HCT116 (cell line): ENCODE data around the gene SYNE1. TPM values are rescaled to one million over a fixed set of nuclear protein-coding genes. Genes with fewer than 3 reads are reported as not detected.

Experiments
- ATAC-seq: fragments of 200-7000 bp; cut with Tn5 transposase; 2 replicates; pipeline ENCODE4 v1.9.1; 2020; ENCODE audit warnings: mild to moderate bottlenecking, moderate library complexity
- BruUV-seq: library from RNA; stranded (reverse); fragments of 400-500 nt; replicated peaks from 2 replicates; lab custom pipeline; 2021; lab: Mats Ljungman, UMichigan
- CTCF ChIA-PET: fragments of 300-600 bp; sonication (Branson Sonifier 250); formaldehyde crosslinking; loops from one replicate; lab custom pipeline; 2021; ENCODE audit warnings: antibody characterized with exemption; lab: Charles Lee
- POLR2A ChIA-PET: fragments of 300-600, 350-600 bp; sonication (Branson Sonifier 250); formaldehyde crosslinking; loops from one replicate; lab custom pipeline; 2021; ENCODE audit warnings: antibody characterized with exemption; lab: Charles Lee
- RAD21 ChIA-PET, 2 experiments: fragments of 300-600 bp; sonication (Branson Sonifier 250); formaldehyde crosslinking; loops; one replicate each; lab custom pipeline; 2023; ENCODE audit warnings: low total read pairs in 2 of 2; ENCODE audit not compliant: uncharacterized antibody in 2 of 2, unreplicated experiment in 2 of 2, low non-redundant PET in 1 of 2; lab: Charles Lee
- DNase-seq: peaks from one replicate; pipeline ENCODE4 v3.0.0-alpha.2; 2010; ENCODE audit warnings: low read depth, low spot score
- H2AFZ ChIP-seq: fragments of 200-600 bp; shearing (Covaris generic), sonication (generic); 2 replicates; pipeline ENCODE4 v1.6.1; 2017; ENCODE audit warnings: low read depth, mixed run types, mixed read lengths, antibody characterized with exemption, low read length; ENCODE audit not compliant: poor library complexity, severe bottlenecking
- H3K27ac ChIP-seq: 2 replicates; pipeline ENCODE4 v1.5.1; 2012; ENCODE audit warnings: low read depth, low read length
- H3K27me3 ChIP-seq: fragments of 200-600 bp; sonication (generic); 2 replicates; pipeline ENCODE4 v1.6.1; 2016; ENCODE audit warnings: mixed run types, low read length, mixed read lengths; ENCODE audit not compliant: insufficient read depth
- H3K36me3 ChIP-seq, 2 experiments: fragments of 200-500 bp in 1 of 2; fragments of 200-600 bp in 1 of 2; sonication (Bioruptor generic) in 1 of 2; sonication (generic) in 1 of 2; 2 replicates each; pipeline versions ENCODE4 v1.5.1 to v1.6.1; 2014 to 2016; ENCODE audit warnings: low read length in 2 of 2, inconsistent platforms in 1 of 2, mixed read lengths in 1 of 2, mixed run types in 1 of 2; ENCODE audit not compliant: insufficient read depth in 2 of 2, control insufficient read depth in 1 of 2
- H3K4me1 ChIP-seq, 2 experiments: fragments of 200-600 bp in 1 of 2; sonication (generic) in 1 of 2; 2 replicates each; pipeline versions ENCODE4 v1.5.1 to v1.6.1; 2012 to 2017; ENCODE audit warnings: low read length in 2 of 2, inconsistent platforms in 1 of 2, mild to moderate bottlenecking in 1 of 2, mixed read lengths in 1 of 2, mixed run types in 1 of 2, moderate library complexity in 1 of 2; ENCODE audit not compliant: insufficient read depth in 2 of 2, control insufficient read depth in 1 of 2
- H3K4me2 ChIP-seq: fragments of 200-600 bp; sonication (generic); 2 replicates; pipeline ENCODE4 v1.6.1; 2017; ENCODE audit warnings: mixed run types, low read length, mixed read lengths
- H3K4me3 ChIP-seq, 2 experiments: fragments of 200-600 bp in 1 of 2; sonication (generic) in 1 of 2; replicated peaks in 1 of 2; 2 replicates each; pipeline ENCODE4 v1.5.1; 2011 to 2016; ENCODE audit warnings: low read length in 2 of 2, control low read depth in 1 of 2, low read depth in 1 of 2, mild to moderate bottlenecking in 1 of 2, mixed read lengths in 1 of 2, mixed run types in 1 of 2
- H3K79me2 ChIP-seq: fragments of 200-600 bp; sonication (generic); 2 replicates; pipeline ENCODE4 v1.6.1; 2017; ENCODE audit warnings: mild to moderate bottlenecking, mixed run types, low read length, moderate library complexity, mixed read lengths; ENCODE audit not compliant: insufficient read depth
- H3K9ac ChIP-seq: fragments of 200-600 bp; sonication (generic); 2 replicates; pipeline ENCODE4 v1.6.1; 2016; ENCODE audit warnings: low read length, mixed read lengths
- H3K9me2 ChIP-seq: fragments of 200-600 bp; sonication (generic), shearing (Covaris generic); 2 replicates; pipeline ENCODE4 v1.6.1; 2017; ENCODE audit warnings: mixed run types, mild to moderate bottlenecking, moderate library complexity; ENCODE audit not compliant: insufficient read depth
- H3K9me3 ChIP-seq, 2 experiments: fragments of 200-500 bp in 1 of 2; fragments of 200-600 bp in 1 of 2; sonication (Bioruptor generic) in 1 of 2; sonication (generic) in 1 of 2; 2 replicates each; pipeline ENCODE4 v1.6.1; 2014 to 2017; ENCODE audit warnings: low read length in 2 of 2, mixed read lengths in 2 of 2, inconsistent platforms in 1 of 2, low read depth in 1 of 2, mild to moderate bottlenecking in 1 of 2, mixed run types in 1 of 2, moderate library complexity in 1 of 2; ENCODE audit not compliant: control insufficient read depth in 1 of 2, insufficient read depth in 1 of 2
- H4K20me1 ChIP-seq: fragments of 200-600 bp; sonication (generic), shearing (Covaris generic); 2 replicates; pipeline ENCODE4 v1.6.1; 2017; ENCODE audit warnings: mixed run types, mild to moderate bottlenecking, moderate library complexity; ENCODE audit not compliant: insufficient read depth
- CEBPB ChIP-seq: IDR thresholded peaks from 2 replicates; pipeline ENCODE4 v1.6.1; 2012; ENCODE audit warnings: low read depth
- EGR1 ChIP-seq: IDR thresholded peaks from 2 replicates; pipeline ENCODE4 v1.6.1; 2012; ENCODE audit warnings: low read depth
- ELF1 ChIP-seq: IDR thresholded peaks from 2 replicates; pipeline ENCODE4 v1.6.1; 2012; ENCODE audit warnings: low read depth, borderline replicate concordance
- EZH2 ChIP-seq: fragments of 200-600 bp; sonication (generic); IDR thresholded peaks from 2 replicates; pipeline ENCODE4 v1.6.1; 2017; ENCODE audit warnings: antibody characterized with exemption, mixed run types
- JUND ChIP-seq: IDR thresholded peaks from 2 replicates; pipeline ENCODE4 v1.6.1; 2012
- POLR2A ChIP-seq: IDR thresholded peaks from 2 replicates; pipeline ENCODE4 v1.7.0; 2011; ENCODE audit warnings: borderline replicate concordance; ENCODE audit not compliant: insufficient read depth, insufficient read length; ENCODE audit errors: extremely low read depth
- POLR2AphosphoS5 ChIP-seq: IDR thresholded peaks from 2 replicates; pipeline ENCODE4 v1.6.1; 2011; ENCODE audit warnings: mild to moderate bottlenecking, low read depth, low read length, moderate library complexity
- RAD21 ChIP-seq: IDR thresholded peaks from 2 replicates; pipeline ENCODE4 v1.6.1; 2012; ENCODE audit warnings: low read depth, mild to moderate bottlenecking
- SIN3A ChIP-seq: IDR thresholded peaks from 2 replicates; pipeline ENCODE4 v1.6.1; 2012; ENCODE audit warnings: low read depth
- SP1 ChIP-seq: IDR thresholded peaks from 2 replicates; pipeline ENCODE4 v1.6.1; 2012; ENCODE audit warnings: low read depth
- SRF ChIP-seq: IDR thresholded peaks from 2 replicates; pipeline ENCODE4 v1.6.1; 2012; ENCODE audit warnings: low read depth
- TCF7L2 ChIP-seq: IDR thresholded peaks from 2 replicates; pipeline ENCODE4 v1.7.0; 2011; ENCODE audit warnings: borderline replicate concordance, inconsistent platforms; ENCODE audit not compliant: insufficient read depth, insufficient read length; ENCODE audit errors: extremely low read depth
- YY1 ChIP-seq: IDR thresholded peaks from 2 replicates; pipeline ENCODE4 v1.6.1; 2011; ENCODE audit warnings: low read length, low read depth, moderate library complexity, mild to moderate bottlenecking; ENCODE audit not compliant: insufficient replicate concordance; ENCODE audit errors: extremely low read depth
- ZFX ChIP-seq: fragments of 450-650 bp; IDR thresholded peaks from 2 replicates; pipeline ENCODE4 v1.6.1; 2017
- ZNF274 ChIP-seq: fragments of 200-500 bp; sonication (Bioruptor generic); IDR thresholded peaks from 2 replicates; pipeline ENCODE4 v1.6.1; 2014; ENCODE audit warnings: mild to moderate bottlenecking, low read depth, low read length, inconsistent platforms
- intact Hi-C: fragments of 100-400 bp; cut with micrococcal nuclease; formaldehyde crosslinking; loops from 2 replicates; pipeline ENCODE4 v1.10.0; 2022
- total RNA-seq: library from RNA; stranded (reverse); gene quantifications from one replicate; pipeline ENCODE4 v1.2.1, GENCODE V29; 2021; ENCODE audit not compliant: unreplicated experiment
- TF ChIP-seq, protein P1 (sequence below), 3 experiments: fragments of 200-600 bp in 1 of 3; sonication (generic) in 1 of 3; IDR thresholded peaks in 2 of 3; conservative IDR thresholded peaks in 1 of 3; 2 replicates each; pipeline ENCODE4 v1.5.1; 2012 to 2017; ENCODE audit warnings: low read depth in 2 of 3, low read length in 2 of 3, antibody characterized with exemption in 1 of 3, borderline replicate concordance in 1 of 3, control low read depth in 1 of 3, mild to moderate bottlenecking in 1 of 3, mixed read lengths in 1 of 3, mixed run types in 1 of 3, moderate library complexity in 1 of 3; ENCODE audit not compliant: insufficient read depth in 1 of 3
- TF ChIP-seq, protein P2 (sequence below): IDR thresholded peaks from 2 replicates; pipeline ENCODE4 v1.6.1; 2012
- TF ChIP-seq, protein P3 (sequence below): IDR thresholded peaks from 2 replicates; pipeline ENCODE4 v1.6.1; 2012; ENCODE audit warnings: low read depth
- TF ChIP-seq, protein P4 (sequence below): IDR thresholded peaks from 2 replicates; pipeline ENCODE4 v1.6.1; 2012

SYNE1 gene
- total RNA-seq, 1 experiment from 2014 or later = 5.4 TPM

DNA sequence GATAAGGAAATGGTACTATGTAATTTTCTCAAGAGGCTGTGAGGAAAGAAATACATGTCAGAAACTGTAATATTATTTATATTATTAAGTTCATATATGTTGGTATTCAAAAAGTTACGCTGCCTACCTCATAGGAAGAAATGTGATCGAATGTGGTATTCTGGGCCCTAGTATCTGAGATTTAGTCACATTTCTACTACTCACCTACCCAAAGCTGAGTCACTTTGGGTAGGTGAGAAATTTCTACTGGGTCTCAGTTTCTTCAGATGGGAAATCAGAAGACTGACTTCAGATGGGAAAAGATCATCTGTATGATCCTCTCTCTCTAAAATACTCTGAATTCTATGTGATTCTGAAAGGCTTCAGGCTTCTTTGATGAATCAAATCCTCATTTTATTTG lies 411.0 kb downstream of the SYNE1 start:
- H3K9me3 ChIP-seq = peaks cover 0 to 8% of the 10 kb centered on the region in 2 experiments; a peak in 1 of 4 replicates
- intact Hi-C loops = no loop called here
- H3K9ac ChIP-seq = no peak overlapping the region
- no peaks in the 10 kb centered on the region for H3K36me3 ChIP-seq
- no peak overlapping the region for H2AFZ ChIP-seq
- no peaks in the 10 kb centered on the region for H3K27me3 ChIP-seq
- ATAC-seq (no peak), DNase-seq (no peak)
- H3K27ac ChIP-seq = no peak overlapping the region
- H3K4me3 ChIP-seq = no peak overlapping the region
- no TSS peak for BruUV-seq
- POLR2A ChIA-PET = no interaction called here
- RAD21 ChIA-PET = no interaction called here
- TF ChIP-seq YY1 (no peak), EGR1 (no peak), SP1 (no peak), CEBPB (no peak), POLR2AphosphoS5 (no peak), JUND (no peak), ZNF274 (no peak), ZFX (no peak), EZH2 (no peak), TCF7L2 (no peak), RAD21 (no peak), SIN3A (no peak), POLR2A (no peak), ELF1 (no peak), SRF (no peak)
- TF ChIP-seq, protein P1, sequence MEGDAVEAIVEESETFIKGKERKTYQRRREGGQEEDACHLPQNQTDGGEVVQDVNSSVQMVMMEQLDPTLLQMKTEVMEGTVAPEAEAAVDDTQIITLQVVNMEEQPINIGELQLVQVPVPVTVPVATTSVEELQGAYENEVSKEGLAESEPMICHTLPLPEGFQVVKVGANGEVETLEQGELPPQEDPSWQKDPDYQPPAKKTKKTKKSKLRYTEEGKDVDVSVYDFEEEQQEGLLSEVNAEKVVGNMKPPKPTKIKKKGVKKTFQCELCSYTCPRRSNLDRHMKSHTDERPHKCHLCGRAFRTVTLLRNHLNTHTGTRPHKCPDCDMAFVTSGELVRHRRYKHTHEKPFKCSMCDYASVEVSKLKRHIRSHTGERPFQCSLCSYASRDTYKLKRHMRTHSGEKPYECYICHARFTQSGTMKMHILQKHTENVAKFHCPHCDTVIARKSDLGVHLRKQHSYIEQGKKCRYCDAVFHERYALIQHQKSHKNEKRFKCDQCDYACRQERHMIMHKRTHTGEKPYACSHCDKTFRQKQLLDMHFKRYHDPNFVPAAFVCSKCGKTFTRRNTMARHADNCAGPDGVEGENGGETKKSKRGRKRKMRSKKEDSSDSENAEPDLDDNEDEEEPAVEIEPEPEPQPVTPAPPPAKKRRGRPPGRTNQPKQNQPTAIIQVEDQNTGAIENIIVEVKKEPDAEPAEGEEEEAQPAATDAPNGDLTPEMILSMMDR (IDR thresholded peaks at IDR 0.05 in 2 of 3, conservative IDR thresholded peaks at IDR 0.05 in 1 of 3; ENCODE audit: borderline replicate concordance in 1 of 3, insufficient read depth in 1 of 3, low read depth in 2 of 3, low read length in 2 of 3) = no peak
- TF ChIP-seq, protein P2, sequence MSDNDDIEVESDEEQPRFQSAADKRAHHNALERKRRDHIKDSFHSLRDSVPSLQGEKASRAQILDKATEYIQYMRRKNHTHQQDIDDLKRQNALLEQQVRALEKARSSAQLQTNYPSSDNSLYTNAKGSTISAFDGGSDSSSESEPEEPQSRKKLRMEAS = no peak
- TF ChIP-seq, protein P3, sequence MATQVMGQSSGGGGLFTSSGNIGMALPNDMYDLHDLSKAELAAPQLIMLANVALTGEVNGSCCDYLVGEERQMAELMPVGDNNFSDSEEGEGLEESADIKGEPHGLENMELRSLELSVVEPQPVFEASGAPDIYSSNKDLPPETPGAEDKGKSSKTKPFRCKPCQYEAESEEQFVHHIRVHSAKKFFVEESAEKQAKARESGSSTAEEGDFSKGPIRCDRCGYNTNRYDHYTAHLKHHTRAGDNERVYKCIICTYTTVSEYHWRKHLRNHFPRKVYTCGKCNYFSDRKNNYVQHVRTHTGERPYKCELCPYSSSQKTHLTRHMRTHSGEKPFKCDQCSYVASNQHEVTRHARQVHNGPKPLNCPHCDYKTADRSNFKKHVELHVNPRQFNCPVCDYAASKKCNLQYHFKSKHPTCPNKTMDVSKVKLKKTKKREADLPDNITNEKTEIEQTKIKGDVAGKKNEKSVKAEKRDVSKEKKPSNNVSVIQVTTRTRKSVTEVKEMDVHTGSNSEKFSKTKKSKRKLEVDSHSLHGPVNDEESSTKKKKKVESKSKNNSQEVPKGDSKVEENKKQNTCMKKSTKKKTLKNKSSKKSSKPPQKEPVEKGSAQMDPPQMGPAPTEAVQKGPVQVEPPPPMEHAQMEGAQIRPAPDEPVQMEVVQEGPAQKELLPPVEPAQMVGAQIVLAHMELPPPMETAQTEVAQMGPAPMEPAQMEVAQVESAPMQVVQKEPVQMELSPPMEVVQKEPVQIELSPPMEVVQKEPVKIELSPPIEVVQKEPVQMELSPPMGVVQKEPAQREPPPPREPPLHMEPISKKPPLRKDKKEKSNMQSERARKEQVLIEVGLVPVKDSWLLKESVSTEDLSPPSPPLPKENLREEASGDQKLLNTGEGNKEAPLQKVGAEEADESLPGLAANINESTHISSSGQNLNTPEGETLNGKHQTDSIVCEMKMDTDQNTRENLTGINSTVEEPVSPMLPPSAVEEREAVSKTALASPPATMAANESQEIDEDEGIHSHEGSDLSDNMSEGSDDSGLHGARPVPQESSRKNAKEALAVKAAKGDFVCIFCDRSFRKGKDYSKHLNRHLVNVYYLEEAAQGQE = no peak
- TF ChIP-seq, protein P4, sequence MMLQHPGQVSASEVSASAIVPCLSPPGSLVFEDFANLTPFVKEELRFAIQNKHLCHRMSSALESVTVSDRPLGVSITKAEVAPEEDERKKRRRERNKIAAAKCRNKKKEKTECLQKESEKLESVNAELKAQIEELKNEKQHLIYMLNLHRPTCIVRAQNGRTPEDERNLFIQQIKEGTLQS = no peak
- no peaks in the 10 kb centered on the region for H3K9me2 ChIP-seq
- no peaks in the 10 kb centered on the region for H4K20me1 ChIP-seq
- H3K4me2 ChIP-seq = no peak overlapping the region
- H3K79me2 ChIP-seq = no peaks in the 10 kb centered on the region
- no peaks in the 10 kb centered on the region for H3K4me1 ChIP-seq
- CTCF ChIA-PET = no interaction called here
